GM19328 (cell line): ENCODE data around the gene TMEM43.

Experiments used
- ATAC-seq: cut with Tn5 transposase; IDR thresholded peaks from one replicate; pipeline ENCODE4 v1.9.1; 2021; ENCODE audit warnings: mild to moderate bottlenecking, moderate library complexity; ENCODE audit not compliant: unreplicated experiment

The TMEM43 gene

GRCh38 chr3:14148041-14148985 is 23.5 kb downstream of the TMEM43 start:
- ATAC-seq: no peak

- no peak for ATAC-seq
These were observed 25.2 kb downstream of the TMEM43 start for GRCh38 chr3:14150078-14150477.

- no peak for ATAC-seq
These were observed 25.8 kb downstream of the TMEM43 start for GRCh38 chr3:14150491-14151230.

GRCh38 chr3:14151471-14152083 is 26.7 kb downstream of the TMEM43 start:
- no peak for ATAC-seq

- no peak for ATAC-seq
These were observed 27.5 kb downstream of the TMEM43 start for GRCh38 chr3:14152233-14152962.

- no peak for ATAC-seq
These were observed 28.1 kb downstream of the TMEM43 start for GRCh38 chr3:14152963-14153355.

GRCh38 chr3:14153663-14154062 is 28.8 kb downstream of the TMEM43 start:
- ATAC-seq: no peak

- ATAC-seq: no peak
These were observed 29.4 kb downstream of the TMEM43 start for GRCh38 chr3:14154276-14154675.

- ATAC-seq: no peak
These were observed 30.1 kb downstream of the TMEM43 start for GRCh38 chr3:14154895-14155440.

- no peak for ATAC-seq
These were observed 31.3 kb downstream of the TMEM43 start for GRCh38 chr3:14156201-14156600.

GRCh38 chr3:14156843-14157561 is 32.1 kb downstream of the TMEM43 start:
- ATAC-seq: no peak

- ATAC-seq: no peak
These were observed 33.1 kb downstream of the TMEM43 start for GRCh38 chr3:14157951-14158350.

- no peak for ATAC-seq
These were observed 33.5 kb downstream of the TMEM43 start for GRCh38 chr3:14158370-14158769.

GRCh38 chr3:14159426-14159825 is 34.6 kb downstream of the TMEM43 start:
- no peak for ATAC-seq

- ATAC-seq: no peak
These were observed 36.4 kb downstream of the TMEM43 start for GRCh38 chr3:14161282-14161681.

GRCh38 chr3:14162178-14162577 is 37.3 kb downstream of the TMEM43 start:
- ATAC-seq: no peak

GRCh38 chr3:14166877-14167603 is 42.2 kb downstream of the TMEM43 start:
- no peak for ATAC-seq

- no peak for ATAC-seq
These were observed 44.6 kb downstream of the TMEM43 start for GRCh38 chr3:14169435-14169834.

- ATAC-seq: no peak
These were observed 45.0 kb downstream of the TMEM43 start for GRCh38 chr3:14169871-14170270.
